Spinal cord (tissue), 10 donors: Measurements from ENCODE around the gene AJM1. TPM values are rescaled to one million over a fixed set of nuclear protein-coding genes. Genes with fewer than 3 reads are reported as not detected.
A peak's percentile ranks its signal among the peaks of the same experiment; 100 is the strongest.
"Not testable (repeated sequence)": the region's sequence is repeated elsewhere in the genome, so short reads cannot be mapped to it uniquely, and the experiment has no call there.

Source experiments
- DNase-seq, 6 donors: peaks; one replicate each; pipeline versions ENCODE4 v3.0.0 to v3.0.0-alpha.2; 2013 to 2015; ENCODE audit warnings: low spot score in 6 of 6, low read depth in 4 of 6
- H3K27ac ChIP-seq: one replicate; pipeline ENCODE4 v1.5.1; 2013; ENCODE audit warnings: low read depth, low read length, control low read depth
- H3K27me3 ChIP-seq: one replicate; pipeline ENCODE4 v1.6.1; 2013; ENCODE audit warnings: low read length; ENCODE audit not compliant: control insufficient read depth, insufficient read depth
- H3K36me3 ChIP-seq: one replicate; pipeline ENCODE4 v1.6.1; 2013; ENCODE audit warnings: low read length; ENCODE audit not compliant: control insufficient read depth, insufficient read depth
- H3K4me1 ChIP-seq: one replicate; pipeline ENCODE4 v1.6.1; 2013; ENCODE audit warnings: low read length; ENCODE audit not compliant: control insufficient read depth, insufficient read depth
- H3K4me3 ChIP-seq: one replicate; pipeline ENCODE4 v1.5.1; 2013; ENCODE audit warnings: low read depth, low read length, control low read depth
- H3K9me3 ChIP-seq: one replicate; pipeline ENCODE4 v1.6.1; 2013; ENCODE audit warnings: low read length; ENCODE audit not compliant: control insufficient read depth, insufficient read depth
- WGBS: methylation state at CpG from one replicate; pipeline ENCODE4 v1.1.5; 2013; ENCODE audit warnings: missing lambda C conversion rate; ENCODE audit not compliant: insufficient coverage; 5-methylcytosine and 5-hydroxymethylcytosine counted together
- polyA plus RNA-seq, 2 donors: library from polyadenylated mRNA; unstranded; fragments of 120-200 nt; gene quantifications; one replicate each; pipeline ENCODE4 v1.2.1, GENCODE V29; 2013; ENCODE audit not compliant: insufficient read length in 2 of 2
- total RNA-seq, 2 donors: library from RNA; depleted of rRNA in 1 of 2; stranded (reverse); fragments of 120-200 nt in 1 of 2; fragments of >200 nt in 1 of 2; gene quantifications; one replicate each; pipeline versions ENCODE4 v1.2.3 to v1.2.4, GENCODE V29; 2013 to 2014
- donor health status: healthy.

Gene AJM1
- total and polyA plus RNA-seq, 4 donors, result 1.2 to 20.5 (median 10.7) TPM

GRCh38 chr9:136799854-136800657 lies 42.2 kb upstream of the AJM1 start:
- Histone ChIP-seq H3K27ac (no peak overlapping the region), H3K36me3 (peaks cover 23% of the 10 kb centered on the region), H3K27me3 (peaks cover 32% of the 10 kb centered on the region), H3K4me3 (peak overlapping the region; percentile 43), H3K4me1 (peaks cover 50% of the 10 kb centered on the region), H3K9me3 (no peaks in the 10 kb centered on the region)
- under 1% methylated on average over 57 of the region's 63 CpGs for WGBS
- peak in 2 of 6 donors; percentile 88 to 92 for DNase-seq

DNA sequence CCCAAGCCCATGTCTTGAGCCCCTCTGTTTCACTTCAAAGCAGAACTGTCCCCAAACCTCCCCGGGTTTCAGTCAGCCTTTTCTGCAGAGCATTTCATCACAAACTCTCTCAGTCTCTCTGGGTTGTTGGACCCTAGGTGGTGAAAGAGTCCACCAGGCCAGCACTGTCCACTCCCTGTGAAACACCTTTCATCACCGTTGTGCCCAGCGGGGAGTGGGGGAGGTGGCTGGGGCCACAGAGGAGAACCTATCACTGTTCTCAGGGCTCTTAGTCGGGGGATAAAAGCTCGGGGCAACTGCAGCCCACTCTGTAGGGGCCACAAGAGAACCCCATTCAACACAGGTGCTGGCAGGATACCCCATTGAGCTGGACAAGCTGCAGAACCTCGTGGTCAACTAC lies 40.0 kb upstream of the AJM1 start:
- no peaks in the 10 kb centered on the region for H3K9me3 ChIP-seq
- H3K27me3 ChIP-seq, result peaks cover 30% of the 10 kb centered on the region
- H3K27ac ChIP-seq, result no peak overlapping the region
- H3K36me3 ChIP-seq, result peaks cover 44% of the 10 kb centered on the region
- 93% methylated on average over 5 of the region's 6 CpGs for WGBS
- no peak overlapping the region for H3K4me3 ChIP-seq
- H3K4me1 ChIP-seq, result peaks cover 46% of the 10 kb centered on the region
- DNase-seq, result no peak

DNA sequence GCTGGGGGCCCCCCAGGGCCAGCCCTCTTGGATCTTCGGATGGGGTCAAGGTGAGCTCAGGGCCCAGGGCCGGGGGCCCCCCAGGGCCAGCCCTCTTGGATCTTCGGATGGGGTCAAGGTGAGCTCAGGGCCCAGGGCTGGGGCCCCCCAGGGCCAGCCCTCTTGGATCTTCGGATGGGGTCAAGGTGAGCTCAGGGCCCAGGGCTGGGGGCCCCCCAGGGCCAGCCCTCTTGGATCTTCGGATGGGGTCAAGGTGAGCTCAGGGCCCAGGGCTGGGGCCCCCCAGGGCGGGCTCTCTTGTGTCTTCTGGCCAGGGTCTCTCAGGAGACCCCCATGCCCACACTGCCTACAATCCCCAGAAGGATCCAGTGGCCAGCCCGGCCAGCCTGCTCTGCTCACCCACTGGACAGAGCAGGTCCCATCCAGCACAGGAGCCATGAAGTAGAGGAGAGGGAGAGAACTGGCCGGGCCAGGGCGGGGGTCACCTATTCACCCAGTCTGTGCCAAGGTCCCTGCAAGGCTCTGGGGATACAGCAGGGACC lies 39.2 kb upstream of the AJM1 start:
- WGBS, result 96% methylated on average over 4 of the region's 9 CpGs
- not testable (repeated sequence) for H3K9me3 ChIP-seq, DNase-seq, H3K4me3 ChIP-seq, H3K27ac ChIP-seq
- Histone ChIP-seq H3K36me3 (peaks cover 44% of the 10 kb centered on the region), H3K27me3 (peaks cover 30% of the 10 kb centered on the region), H3K4me1 (peaks cover 42% of the 10 kb centered on the region)

- no peak for DNase-seq
- H3K27me3 ChIP-seq, result peaks cover 28% of the 10 kb centered on the region
- WGBS, result 95% methylated on average over 21 of the region's 22 CpGs
- H3K4me3 ChIP-seq, result no peak overlapping the region
- peaks cover 44% of the 10 kb centered on the region for H3K36me3 ChIP-seq
- no peak overlapping the region for H3K27ac ChIP-seq
- peaks cover 37% of the 10 kb centered on the region for H3K4me1 ChIP-seq
- no peaks in the 10 kb centered on the region for H3K9me3 ChIP-seq
Observed at GRCh38 chr9:136803551-136804508, 38.4 kb upstream of the AJM1 start.

GRCh38 chr9:136804509-136805206 lies 37.6 kb upstream of the AJM1 start:
- no peak for DNase-seq
- Histone ChIP-seq H3K9me3 (no peaks in the 10 kb centered on the region), H3K4me3 (no peak overlapping the region), H3K27me3 (peaks cover 19% of the 10 kb centered on the region), H3K4me1 (peaks cover 36% of the 10 kb centered on the region), H3K27ac (no peak overlapping the region), H3K36me3 (peaks cover 46% of the 10 kb centered on the region)
- WGBS, result 90% methylated on average over 19 of the region's 20 CpGs

DNA sequence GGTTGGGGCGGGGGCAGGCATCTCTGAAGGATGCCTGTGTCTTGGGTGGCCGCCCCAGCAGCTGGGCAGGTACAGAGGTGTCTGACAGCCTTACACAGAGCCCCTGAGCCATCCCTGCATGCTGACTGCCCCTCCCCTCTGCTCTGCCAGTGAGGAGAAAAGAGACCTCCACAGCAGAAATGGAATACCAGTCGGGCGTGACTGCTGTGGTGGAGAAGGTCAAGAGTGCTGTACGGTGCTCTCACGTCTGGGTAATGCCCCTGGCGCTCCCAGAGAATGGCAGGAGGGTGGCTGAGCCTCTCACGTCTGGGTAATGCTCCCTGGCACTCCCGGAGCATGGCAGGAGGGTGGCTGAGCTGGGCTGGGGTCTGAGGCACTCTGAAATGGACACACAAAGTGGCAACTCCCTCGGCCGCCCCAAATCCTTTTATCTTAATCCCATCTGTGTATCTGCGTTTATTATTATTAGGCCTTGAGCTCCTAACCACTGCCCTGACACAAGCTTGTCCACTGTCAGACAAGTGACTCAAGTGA lies 37.0 kb upstream of the AJM1 start:
- Histone ChIP-seq H3K27me3 (peaks cover 16% of the 10 kb centered on the region), H3K4me1 (peaks cover 35% of the 10 kb centered on the region), H3K4me3 (no peak overlapping the region), H3K36me3 (peaks cover 50% of the 10 kb centered on the region), H3K27ac (no peak overlapping the region), H3K9me3 (no peaks in the 10 kb centered on the region)
- no peak for DNase-seq
- WGBS, result 93% methylated on average over 11 of the region's 12 CpGs

DNA sequence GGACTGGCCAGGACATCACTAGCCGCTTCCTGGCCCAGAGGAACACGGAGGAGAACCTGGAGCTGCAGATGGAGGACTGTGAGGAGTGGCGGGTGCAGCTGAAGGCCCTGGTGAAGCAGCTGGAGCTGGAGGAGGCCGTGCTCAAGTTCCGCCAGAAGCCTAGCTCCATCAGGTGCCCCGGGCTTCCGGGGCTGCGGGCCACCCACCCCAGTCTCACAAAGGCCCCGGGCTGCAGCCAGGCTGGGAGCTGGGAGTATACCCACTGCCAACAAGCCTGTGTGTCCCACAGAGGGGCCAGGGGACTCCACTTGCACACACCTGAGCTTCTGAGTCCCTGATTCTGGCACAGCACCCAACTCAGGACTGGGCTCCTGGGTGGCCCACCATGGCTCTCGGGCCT lies 36.2 kb upstream of the AJM1 start:
- no peak for DNase-seq
- peaks cover 27% of the 10 kb centered on the region for H3K4me1 ChIP-seq
- H3K4me3 ChIP-seq, result no peak overlapping the region
- no peaks in the 10 kb centered on the region for H3K9me3 ChIP-seq
- H3K36me3 ChIP-seq, result peaks cover 55% of the 10 kb centered on the region
- 95% methylated on average over 9 of the region's 10 CpGs for WGBS
- peaks cover 10% of the 10 kb centered on the region for H3K27me3 ChIP-seq
- H3K27ac ChIP-seq, result no peak overlapping the region

- H3K4me1 ChIP-seq, result peaks cover 24% of the 10 kb centered on the region
- H3K36me3 ChIP-seq, result peaks cover 62% of the 10 kb centered on the region
- H3K9me3 ChIP-seq, result no peaks in the 10 kb centered on the region
- 75% methylated on average over 25 of the region's 25 CpGs for WGBS
- DNase-seq, result no peak
- peaks cover 5% of the 10 kb centered on the region for H3K27me3 ChIP-seq
- peak overlapping the region; percentile 63 for H3K4me3 ChIP-seq
- no peak overlapping the region for H3K27ac ChIP-seq
Observed at GRCh38 chr9:136806631-136807201, 35.6 kb upstream of the AJM1 start.
